Activated naive CD8-positive, alpha-beta T cell treated with anti-CD3 and anti-CD28 coated beads, Interleukin-2, amount 50 U/mL, for 24 hours (primary cell): Measurements from ENCODE around the gene HMX1.

ENCODE experiments used
- ATAC-seq: fragments of 150-1000 bp; cut with Tn5 transposase; one replicate; pipeline ENCODE4 v1.10.0; 2021
- DNase-seq: peaks from one replicate; pipeline ENCODE4 v3.0.0; 2021
- H3K27ac Mint-ChIP-seq: one replicate; pipeline ENCODE4 v1.8.0; 2021; ENCODE audit warnings: mild to moderate bottlenecking, mixed read lengths
- H3K27me3 Mint-ChIP-seq: one replicate; pipeline ENCODE4 v1.8.0; 2021; ENCODE audit warnings: mixed read lengths
- H3K36me3 Mint-ChIP-seq: one replicate; pipeline ENCODE4 v1.8.0; 2021; ENCODE audit warnings: low read depth, mixed read lengths
- H3K4me1 Mint-ChIP-seq: one replicate; pipeline ENCODE4 v1.8.0; 2021; ENCODE audit warnings: mixed read lengths
- H3K4me3 Mint-ChIP-seq: one replicate; pipeline ENCODE4 v1.8.0; 2021; ENCODE audit warnings: mild to moderate bottlenecking, moderate library complexity, mixed read lengths
- H3K9me3 Mint-ChIP-seq: one replicate; pipeline ENCODE4 v1.8.0; 2021; ENCODE audit warnings: mixed read lengths

HMX1 gene

GRCh38 chr4:8851321-8852117 is 20.1 kb downstream of the HMX1 start:
- Mint-ChIP-seq H3K9me3 (no peaks in the 10 kb centered on the region), H3K27ac (no peak overlapping the region), H3K27me3 (peaks cover 36% of the 10 kb centered on the region), H3K4me1 (peaks cover 1% of the 10 kb centered on the region), H3K36me3 (no peaks in the 10 kb centered on the region), H3K4me3 (no peak overlapping the region)
- no peak for ATAC-seq
- no peak for DNase-seq

- Mint-ChIP-seq H3K4me3 (no peak overlapping the region), H3K9me3 (no peaks in the 10 kb centered on the region), H3K4me1 (no peaks in the 10 kb centered on the region), H3K36me3 (no peaks in the 10 kb centered on the region), H3K27ac (no peak overlapping the region), H3K27me3 (peaks cover 30% of the 10 kb centered on the region)
- ATAC-seq (no peak), DNase-seq (no peak)
These were observed 20.8 kb downstream of the HMX1 start for GRCh38 chr4:8850830-8851188.

GRCh38 chr4:8850074-8850829 is 21.4 kb downstream of the HMX1 start:
- Mint-ChIP-seq H3K9me3 (no peaks in the 10 kb centered on the region), H3K36me3 (no peaks in the 10 kb centered on the region), H3K4me3 (no peak overlapping the region), H3K27me3 (peaks cover 26% of the 10 kb centered on the region), H3K4me1 (no peaks in the 10 kb centered on the region), H3K27ac (no peak overlapping the region)
- no peak for DNase-seq
- no peak for ATAC-seq

GRCh38 chr4:8849266-8850073 is 22.2 kb downstream of the HMX1 start:
- H3K27me3 Mint-ChIP-seq: peaks cover 20% of the 10 kb centered on the region
- no peak overlapping the region for H3K4me3 Mint-ChIP-seq
- H3K27ac Mint-ChIP-seq: no peak overlapping the region
- H3K9me3 Mint-ChIP-seq: no peaks in the 10 kb centered on the region
- H3K4me1 Mint-ChIP-seq: no peaks in the 10 kb centered on the region
- DNase-seq (no peak), ATAC-seq (no peak)
- H3K36me3 Mint-ChIP-seq: no peaks in the 10 kb centered on the region

GRCh38 chr4:8848507-8849265 is 23.0 kb downstream of the HMX1 start:
- no peak for ATAC-seq
- H3K4me3 Mint-ChIP-seq: no peak overlapping the region
- no peaks in the 10 kb centered on the region for H3K4me1 Mint-ChIP-seq
- H3K27me3 Mint-ChIP-seq: peaks cover 17% of the 10 kb centered on the region
- H3K27ac Mint-ChIP-seq: no peak overlapping the region
- H3K9me3 Mint-ChIP-seq: no peaks in the 10 kb centered on the region
- no peaks in the 10 kb centered on the region for H3K36me3 Mint-ChIP-seq
- DNase-seq: no peak

GRCh38 chr4:8847764-8848163 is 23.9 kb downstream of the HMX1 start:
- Mint-ChIP-seq H3K27me3 (peaks cover 13% of the 10 kb centered on the region), H3K4me1 (no peaks in the 10 kb centered on the region), H3K4me3 (no peak overlapping the region), H3K27ac (no peak overlapping the region), H3K9me3 (peaks cover 4% of the 10 kb centered on the region), H3K36me3 (no peaks in the 10 kb centered on the region)
- no peak for DNase-seq
- ATAC-seq: no peak

GRCh38 chr4:8847331-8847730 is 24.3 kb downstream of the HMX1 start:
- Mint-ChIP-seq H3K27me3 (peaks cover 10% of the 10 kb centered on the region), H3K4me3 (no peak overlapping the region), H3K27ac (no peak overlapping the region), H3K9me3 (peaks cover 4% of the 10 kb centered on the region), H3K4me1 (no peaks in the 10 kb centered on the region), H3K36me3 (no peaks in the 10 kb centered on the region)
- DNase-seq (no peak), ATAC-seq (no peak)

- Mint-ChIP-seq H3K9me3 (peaks cover 4% of the 10 kb centered on the region), H3K27ac (no peak overlapping the region), H3K27me3 (peaks cover 10% of the 10 kb centered on the region), H3K36me3 (no peaks in the 10 kb centered on the region), H3K4me1 (no peaks in the 10 kb centered on the region), H3K4me3 (no peak overlapping the region)
- ATAC-seq: no peak
- DNase-seq: no peak
These were observed 24.8 kb downstream of the HMX1 start for GRCh38 chr4:8846826-8847225.

- H3K27ac Mint-ChIP-seq: no peak overlapping the region
- DNase-seq: no peak
- peaks cover 4% of the 10 kb centered on the region for H3K9me3 Mint-ChIP-seq
- no peak overlapping the region for H3K4me3 Mint-ChIP-seq
- no peaks in the 10 kb centered on the region for H3K4me1 Mint-ChIP-seq
- H3K27me3 Mint-ChIP-seq: peaks cover 10% of the 10 kb centered on the region
- no peaks in the 10 kb centered on the region for H3K36me3 Mint-ChIP-seq
- ATAC-seq: no peak
These were observed 25.5 kb downstream of the HMX1 start for GRCh38 chr4:8846046-8846720.

GRCh38 chr4:8844976-8845690 is 26.5 kb downstream of the HMX1 start:
- H3K9me3 Mint-ChIP-seq: peaks cover 4% of the 10 kb centered on the region

GRCh38 chr4:8843597-8843996 is 28.0 kb downstream of the HMX1 start:
- Mint-ChIP-seq H3K4me1 (no peaks in the 10 kb centered on the region), H3K27ac (no peak overlapping the region), H3K9me3 (peaks cover 4% of the 10 kb centered on the region), H3K36me3 (no peaks in the 10 kb centered on the region), H3K27me3 (peaks cover 10% of the 10 kb centered on the region), H3K4me3 (no peak overlapping the region)
- no peak for DNase-seq
- ATAC-seq: no peak

More at GRCh38 chr4:8844976-8845690, 26.5 kb downstream of the HMX1 start:
- Mint-ChIP-seq H3K4me3 (no peak overlapping the region), H3K36me3 (no peaks in the 10 kb centered on the region), H3K27me3 (peaks cover 10% of the 10 kb centered on the region), H3K27ac (no peak overlapping the region), H3K4me1 (no peaks in the 10 kb centered on the region)
- DNase-seq (no peak), ATAC-seq (no peak)

- Mint-ChIP-seq H3K4me1 (no peaks in the 10 kb centered on the region), H3K36me3 (no peaks in the 10 kb centered on the region), H3K4me3 (no peak overlapping the region), H3K27me3 (peaks cover 9% of the 10 kb centered on the region), H3K9me3 (peaks cover 4% of the 10 kb centered on the region), H3K27ac (no peak overlapping the region)
- DNase-seq (no peak), ATAC-seq (no peak)
These were observed 29.0 kb downstream of the HMX1 start for GRCh38 chr4:8842614-8843013.

- no peaks in the 10 kb centered on the region for H3K36me3 Mint-ChIP-seq
- ATAC-seq (no peak), DNase-seq (no peak)
- H3K9me3 Mint-ChIP-seq: peaks cover 4% of the 10 kb centered on the region
- H3K27me3 Mint-ChIP-seq: peaks cover 8% of the 10 kb centered on the region
- no peaks in the 10 kb centered on the region for H3K4me1 Mint-ChIP-seq
- H3K27ac Mint-ChIP-seq: no peak overlapping the region
- H3K4me3 Mint-ChIP-seq: no peak overlapping the region
These were observed 29.9 kb downstream of the HMX1 start for GRCh38 chr4:8841678-8842268.
